ENCODE results near the gene TTC27. TPM values are rescaled to one million over a fixed set of nuclear protein-coding genes. Genes with fewer than 3 reads are reported as not detected.

TTC27 gene
- total RNA-seq, 2 donors from 2014 or later = 11.9 to 23.2 TPM

DNA sequence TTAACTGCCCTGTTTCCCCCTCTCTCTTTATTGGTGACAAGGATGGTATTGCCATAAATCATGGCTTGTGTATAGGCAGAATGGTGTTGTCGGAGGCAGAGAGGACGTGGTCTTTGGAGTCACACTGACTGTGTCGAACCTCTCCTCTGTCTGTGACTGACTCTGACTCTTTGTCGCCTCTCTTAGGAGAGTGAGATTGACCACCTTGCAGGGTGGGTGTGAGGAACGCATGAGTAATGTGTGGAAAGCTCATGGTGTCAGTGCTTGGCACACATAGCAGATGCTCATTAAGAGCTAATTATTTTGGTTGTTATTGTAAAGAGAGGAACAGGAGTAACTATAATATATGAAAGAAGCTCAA lies 145.6 kb downstream of the TTC27 start:
- no peaks in the 10 kb centered on the region for H3K27me3 ChIP-seq (replicated peaks; ENCODE audit: insufficient read depth)
- ATAC-seq (ENCODE audit: insufficient number of reproducible peaks, low FRiP score, low read depth) = no peak

DNA sequence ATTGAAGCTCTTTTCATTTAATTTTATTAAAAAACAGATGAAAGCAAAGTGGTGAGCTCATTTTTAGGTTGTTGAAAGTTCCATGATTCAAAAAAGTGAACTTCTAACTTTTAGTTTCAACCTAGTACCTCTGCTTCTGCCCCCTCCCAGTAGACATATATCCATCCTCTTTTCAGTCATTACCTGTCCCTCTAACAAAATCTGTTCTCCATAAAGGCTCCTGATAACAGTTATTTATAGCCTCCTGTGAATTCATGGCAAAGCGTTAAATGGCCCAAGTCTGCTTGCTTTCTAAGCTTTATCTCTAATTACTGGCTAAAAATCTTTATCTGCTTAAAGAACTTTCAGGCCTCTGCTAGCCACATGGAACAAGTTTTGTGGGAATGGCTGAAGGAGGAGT lies 148.1 kb downstream of the TTC27 start:
- Histone ChIP-seq H3K27me3 (replicated peaks; ENCODE audit: insufficient read depth) (no peaks in the 10 kb centered on the region), H3K4me3 (no peak overlapping the region), H3K4me1 (ENCODE audit: control insufficient read depth in 1 of 2, low read depth in 2 of 2) (no peaks in the 10 kb centered on the region), H3K9me3 (peaks cover 2% of the 10 kb centered on the region), H3K27ac (no peak overlapping the region), H3K36me3 (peaks cover 2% of the 10 kb centered on the region)
- no peak for DNase-seq (ENCODE audit: low spot score)
- TF ChIP-seq, protein P1, sequence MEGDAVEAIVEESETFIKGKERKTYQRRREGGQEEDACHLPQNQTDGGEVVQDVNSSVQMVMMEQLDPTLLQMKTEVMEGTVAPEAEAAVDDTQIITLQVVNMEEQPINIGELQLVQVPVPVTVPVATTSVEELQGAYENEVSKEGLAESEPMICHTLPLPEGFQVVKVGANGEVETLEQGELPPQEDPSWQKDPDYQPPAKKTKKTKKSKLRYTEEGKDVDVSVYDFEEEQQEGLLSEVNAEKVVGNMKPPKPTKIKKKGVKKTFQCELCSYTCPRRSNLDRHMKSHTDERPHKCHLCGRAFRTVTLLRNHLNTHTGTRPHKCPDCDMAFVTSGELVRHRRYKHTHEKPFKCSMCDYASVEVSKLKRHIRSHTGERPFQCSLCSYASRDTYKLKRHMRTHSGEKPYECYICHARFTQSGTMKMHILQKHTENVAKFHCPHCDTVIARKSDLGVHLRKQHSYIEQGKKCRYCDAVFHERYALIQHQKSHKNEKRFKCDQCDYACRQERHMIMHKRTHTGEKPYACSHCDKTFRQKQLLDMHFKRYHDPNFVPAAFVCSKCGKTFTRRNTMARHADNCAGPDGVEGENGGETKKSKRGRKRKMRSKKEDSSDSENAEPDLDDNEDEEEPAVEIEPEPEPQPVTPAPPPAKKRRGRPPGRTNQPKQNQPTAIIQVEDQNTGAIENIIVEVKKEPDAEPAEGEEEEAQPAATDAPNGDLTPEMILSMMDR (IDR thresholded peaks at IDR 0.05) = no peak
- no peak for ATAC-seq (ENCODE audit: insufficient number of reproducible peaks, low FRiP score, low read depth)

More for the DNA sequence above, 145.6 kb downstream of the TTC27 start:
- DNase-seq (ENCODE audit: low spot score) = no peak
- Histone ChIP-seq H3K4me1 (ENCODE audit: control insufficient read depth in 1 of 2, low read depth in 2 of 2) (no peaks in the 10 kb centered on the region), H3K9me3 (no peaks in the 10 kb centered on the region), H3K27ac (no peak overlapping the region), H3K36me3 (no peaks in the 10 kb centered on the region), H3K4me3 (no peak overlapping the region)
- TF ChIP-seq, protein P1 (IDR thresholded peaks at IDR 0.05) = no peak

DNA sequence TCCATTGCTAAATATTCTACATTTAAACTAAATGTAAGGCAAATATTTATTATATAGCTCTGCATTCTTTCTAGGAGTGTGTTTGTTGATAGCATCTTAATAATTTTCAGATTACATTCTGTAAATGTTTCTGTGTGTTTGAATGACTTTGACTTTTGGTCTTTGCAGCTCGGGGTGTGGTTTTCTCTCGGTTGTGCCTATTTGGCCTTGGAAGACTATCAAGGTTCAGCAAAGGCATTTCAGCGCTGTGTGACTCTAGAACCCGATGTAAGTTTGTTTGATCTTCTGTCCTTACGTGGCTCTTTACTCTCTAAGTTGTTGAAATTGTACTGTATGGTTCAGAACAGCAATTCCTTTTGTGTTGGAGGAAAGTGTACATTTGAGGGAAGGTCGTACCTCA lies 149.9 kb downstream of the TTC27 start:
- TF ChIP-seq, protein P1 (IDR thresholded peaks at IDR 0.05) = no peak
- Histone ChIP-seq H3K36me3 (peaks cover 6% of the 10 kb centered on the region), H3K4me3 (no peak overlapping the region), H3K27me3 (replicated peaks; ENCODE audit: insufficient read depth) (no peaks in the 10 kb centered on the region), H3K4me1 (ENCODE audit: control insufficient read depth in 1 of 2, low read depth in 2 of 2) (no peaks in the 10 kb centered on the region), H3K9me3 (peaks cover 10% of the 10 kb centered on the region), H3K27ac (no peak overlapping the region)
- no peak for DNase-seq (ENCODE audit: low spot score)
- no peak for ATAC-seq (ENCODE audit: insufficient number of reproducible peaks, low FRiP score, low read depth)

DNA sequence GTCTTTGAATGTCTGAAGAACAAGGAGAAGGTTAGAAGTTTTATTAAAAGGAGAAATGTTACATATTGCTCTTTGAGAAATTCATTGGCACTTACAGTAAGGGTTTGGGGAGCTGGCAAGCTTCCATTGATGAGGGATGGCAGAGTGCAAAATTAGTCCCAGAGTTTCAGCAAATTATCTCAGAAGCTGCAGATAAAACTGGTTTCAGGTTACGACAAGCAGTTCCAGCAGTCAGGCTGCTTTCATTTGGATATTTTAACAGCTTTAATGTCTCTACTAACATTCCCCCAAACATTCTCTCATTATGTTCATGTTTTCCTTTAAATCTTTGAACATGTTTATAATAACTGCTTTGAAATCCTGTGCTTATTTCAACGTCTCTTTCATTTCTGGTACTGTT lies 153.1 kb downstream of the TTC27 start:
- DNase-seq (ENCODE audit: low spot score) = no peak
- TF ChIP-seq, protein P1 (IDR thresholded peaks at IDR 0.05) = no peak
- ATAC-seq (ENCODE audit: insufficient number of reproducible peaks, low FRiP score, low read depth) = no peak
- Histone ChIP-seq H3K27ac (no peak overlapping the region), H3K4me1 (ENCODE audit: control insufficient read depth in 1 of 2, low read depth in 2 of 2) (no peaks in the 10 kb centered on the region), H3K9me3 (peaks cover 10% of the 10 kb centered on the region), H3K36me3 (peaks cover 6% of the 10 kb centered on the region), H3K27me3 (replicated peaks; ENCODE audit: insufficient read depth) (no peaks in the 10 kb centered on the region), H3K4me3 (no peak overlapping the region)

DNA sequence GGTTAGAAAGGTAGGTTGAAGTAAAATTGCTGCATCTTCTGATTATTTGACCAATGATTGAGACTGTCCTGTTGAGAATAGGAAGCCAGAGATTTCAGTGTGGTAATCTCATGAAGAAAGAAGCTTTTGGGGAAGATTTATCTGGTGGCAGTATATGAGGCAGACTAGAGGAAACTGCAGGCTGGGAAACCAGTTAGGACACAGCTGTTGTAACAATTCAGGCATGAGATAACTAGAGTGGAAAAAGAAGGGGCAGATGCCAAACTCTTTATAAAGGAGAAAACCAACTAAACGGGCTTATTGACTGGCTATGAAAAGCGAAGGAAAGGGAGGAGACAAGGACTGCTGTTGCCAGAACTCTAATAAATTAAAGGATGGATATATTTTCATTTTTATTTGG lies 155.6 kb downstream of the TTC27 start:
- ATAC-seq (ENCODE audit: insufficient number of reproducible peaks, low FRiP score, low read depth) (no peak), DNase-seq (ENCODE audit: low spot score) (no peak)
- Histone ChIP-seq H3K36me3 (peaks cover 6% of the 10 kb centered on the region), H3K9me3 (peaks cover 10% of the 10 kb centered on the region), H3K4me3 (no peak overlapping the region), H3K4me1 (ENCODE audit: control insufficient read depth in 1 of 2, low read depth in 2 of 2) (no peaks in the 10 kb centered on the region), H3K27me3 (replicated peaks; ENCODE audit: insufficient read depth) (no peaks in the 10 kb centered on the region), H3K27ac (no peak overlapping the region)
- TF ChIP-seq, protein P1 (IDR thresholded peaks at IDR 0.05) = no peak

Measured in thoracic aorta (tissue), 2 donors.